ENCODE measurements around the gene VSTM2L. TPM values are rescaled to one million over a fixed set of nuclear protein-coding genes. Genes with fewer than 3 reads are reported as not detected.

VSTM2L gene
- total and polyA plus RNA-seq, 2 of the 13 experiments (the other 11 are each of a cell fraction or from before 2014, with no cell fraction given) = not detected

DNA sequence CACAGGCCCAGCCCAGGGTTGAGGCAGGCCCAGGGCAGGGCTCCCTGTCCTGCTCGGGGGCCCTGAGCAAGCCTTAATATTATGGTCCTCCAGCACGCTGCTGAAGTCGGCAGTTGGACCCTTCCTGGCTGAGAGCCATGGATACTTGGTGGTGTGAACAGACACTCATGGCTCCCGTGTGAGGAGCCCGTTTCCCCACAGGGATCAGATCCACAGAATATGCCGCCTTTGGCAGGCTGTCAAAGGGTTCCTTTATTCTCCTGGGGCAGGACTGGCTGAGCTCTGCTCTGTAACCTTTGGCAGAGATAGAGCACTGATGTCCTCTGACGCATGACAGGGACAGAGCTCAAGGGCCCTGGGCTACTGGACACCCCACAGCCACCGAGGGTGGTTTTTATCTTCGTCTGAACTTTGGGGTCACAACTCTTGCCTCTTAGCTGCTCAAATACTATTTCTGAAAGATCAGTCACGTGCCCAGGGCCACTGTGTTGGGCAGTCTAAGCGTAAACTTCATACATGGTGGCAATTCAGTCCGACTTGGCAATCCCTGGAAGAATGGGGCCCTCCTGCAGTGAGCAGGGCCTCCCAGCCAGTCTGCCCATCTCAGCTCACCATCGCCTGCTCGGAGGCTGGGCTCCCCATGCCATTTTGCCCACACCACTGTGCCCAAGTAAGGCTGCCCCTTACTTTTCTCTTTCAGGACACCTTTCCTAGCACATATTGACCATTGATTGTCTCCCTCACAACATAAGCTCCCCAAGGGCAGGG is 81.3 kb downstream of the VSTM2L start (continued):
- TF ChIP-seq CC2D1A (CRISPR knock-in tag; IDR thresholded peaks at IDR 0.05) (no peak), MLLT10 (CRISPR knock-in tag; IDR thresholded peaks at IDR 0.05) (no peak), ZNF3 (CRISPR knock-in tag; IDR thresholded peaks at IDR 0.05) (no peak), ZNF562 (CRISPR knock-in tag; IDR thresholded peaks at IDR 0.05; ENCODE audit: borderline replicate concordance) (no peak), NFRKB (IDR thresholded peaks at IDR 0.05) (no peak), U2AF2 (IDR thresholded peaks at IDR 0.05; ENCODE audit: low read depth, low read length) (0 out of 2 replicates have a peak, but pooled peaks have one; percentile 29), ZNF746 (CRISPR knock-in tag; IDR thresholded peaks at IDR 0.05) (no peak; the same call in 1 of the 2 replicates), ZNF34 (CRISPR knock-in tag; IDR thresholded peaks at IDR 0.05; ENCODE audit: borderline replicate concordance) (no peak), ATRX (CRISPR knock-in tag; IDR thresholded peaks at IDR 0.05; ENCODE audit: borderline replicate concordance) (no peak), MEIS1 (CRISPR knock-in tag; IDR thresholded peaks at IDR 0.05; ENCODE audit: borderline replicate concordance) (peak; percentile 83; the same call in 1 of the 2 replicates)
- TF ChIP-seq, protein P1, sequence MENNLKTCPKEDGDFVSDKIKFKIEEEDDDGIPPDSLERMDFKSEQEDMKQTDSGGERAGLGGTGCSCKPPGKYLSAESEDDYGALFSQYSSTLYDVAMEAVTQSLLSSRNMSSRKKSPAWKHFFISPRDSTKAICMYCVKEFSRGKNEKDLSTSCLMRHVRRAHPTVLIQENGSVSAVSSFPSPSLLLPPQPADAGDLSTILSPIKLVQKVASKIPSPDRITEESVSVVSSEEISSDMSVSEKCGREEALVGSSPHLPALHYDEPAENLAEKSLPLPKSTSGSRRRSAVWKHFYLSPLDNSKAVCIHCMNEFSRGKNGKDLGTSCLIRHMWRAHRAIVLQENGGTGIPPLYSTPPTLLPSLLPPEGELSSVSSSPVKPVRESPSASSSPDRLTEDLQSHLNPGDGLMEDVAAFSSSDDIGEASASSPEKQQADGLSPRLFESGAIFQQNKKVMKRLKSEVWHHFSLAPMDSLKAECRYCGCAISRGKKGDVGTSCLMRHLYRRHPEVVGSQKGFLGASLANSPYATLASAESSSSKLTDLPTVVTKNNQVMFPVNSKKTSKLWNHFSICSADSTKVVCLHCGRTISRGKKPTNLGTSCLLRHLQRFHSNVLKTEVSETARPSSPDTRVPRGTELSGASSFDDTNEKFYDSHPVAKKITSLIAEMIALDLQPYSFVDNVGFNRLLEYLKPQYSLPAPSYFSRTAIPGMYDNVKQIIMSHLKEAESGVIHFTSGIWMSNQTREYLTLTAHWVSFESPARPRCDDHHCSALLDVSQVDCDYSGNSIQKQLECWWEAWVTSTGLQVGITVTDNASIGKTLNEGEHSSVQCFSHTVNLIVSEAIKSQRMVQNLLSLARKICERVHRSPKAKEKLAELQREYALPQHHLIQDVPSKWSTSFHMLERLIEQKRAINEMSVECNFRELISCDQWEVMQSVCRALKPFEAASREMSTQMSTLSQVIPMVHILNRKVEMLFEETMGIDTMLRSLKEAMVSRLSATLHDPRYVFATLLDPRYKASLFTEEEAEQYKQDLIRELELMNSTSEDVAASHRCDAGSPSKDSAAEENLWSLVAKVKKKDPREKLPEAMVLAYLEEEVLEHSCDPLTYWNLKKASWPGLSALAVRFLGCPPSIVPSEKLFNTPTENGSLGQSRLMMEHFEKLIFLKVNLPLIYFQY (CRISPR knock-in tag; IDR thresholded peaks at IDR 0.05; ENCODE audit: borderline replicate concordance) = no peak
- TF ChIP-seq, protein P2, sequence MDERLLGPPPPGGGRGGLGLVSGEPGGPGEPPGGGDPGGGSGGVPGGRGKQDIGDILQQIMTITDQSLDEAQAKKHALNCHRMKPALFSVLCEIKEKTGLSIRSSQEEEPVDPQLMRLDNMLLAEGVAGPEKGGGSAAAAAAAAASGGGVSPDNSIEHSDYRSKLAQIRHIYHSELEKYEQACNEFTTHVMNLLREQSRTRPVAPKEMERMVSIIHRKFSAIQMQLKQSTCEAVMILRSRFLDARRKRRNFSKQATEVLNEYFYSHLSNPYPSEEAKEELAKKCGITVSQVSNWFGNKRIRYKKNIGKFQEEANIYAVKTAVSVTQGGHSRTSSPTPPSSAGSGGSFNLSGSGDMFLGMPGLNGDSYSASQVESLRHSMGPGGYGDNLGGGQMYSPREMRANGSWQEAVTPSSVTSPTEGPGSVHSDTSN (CRISPR knock-in tag; IDR thresholded peaks at IDR 0.05) = no peak
- TF ChIP-seq, protein P3, sequence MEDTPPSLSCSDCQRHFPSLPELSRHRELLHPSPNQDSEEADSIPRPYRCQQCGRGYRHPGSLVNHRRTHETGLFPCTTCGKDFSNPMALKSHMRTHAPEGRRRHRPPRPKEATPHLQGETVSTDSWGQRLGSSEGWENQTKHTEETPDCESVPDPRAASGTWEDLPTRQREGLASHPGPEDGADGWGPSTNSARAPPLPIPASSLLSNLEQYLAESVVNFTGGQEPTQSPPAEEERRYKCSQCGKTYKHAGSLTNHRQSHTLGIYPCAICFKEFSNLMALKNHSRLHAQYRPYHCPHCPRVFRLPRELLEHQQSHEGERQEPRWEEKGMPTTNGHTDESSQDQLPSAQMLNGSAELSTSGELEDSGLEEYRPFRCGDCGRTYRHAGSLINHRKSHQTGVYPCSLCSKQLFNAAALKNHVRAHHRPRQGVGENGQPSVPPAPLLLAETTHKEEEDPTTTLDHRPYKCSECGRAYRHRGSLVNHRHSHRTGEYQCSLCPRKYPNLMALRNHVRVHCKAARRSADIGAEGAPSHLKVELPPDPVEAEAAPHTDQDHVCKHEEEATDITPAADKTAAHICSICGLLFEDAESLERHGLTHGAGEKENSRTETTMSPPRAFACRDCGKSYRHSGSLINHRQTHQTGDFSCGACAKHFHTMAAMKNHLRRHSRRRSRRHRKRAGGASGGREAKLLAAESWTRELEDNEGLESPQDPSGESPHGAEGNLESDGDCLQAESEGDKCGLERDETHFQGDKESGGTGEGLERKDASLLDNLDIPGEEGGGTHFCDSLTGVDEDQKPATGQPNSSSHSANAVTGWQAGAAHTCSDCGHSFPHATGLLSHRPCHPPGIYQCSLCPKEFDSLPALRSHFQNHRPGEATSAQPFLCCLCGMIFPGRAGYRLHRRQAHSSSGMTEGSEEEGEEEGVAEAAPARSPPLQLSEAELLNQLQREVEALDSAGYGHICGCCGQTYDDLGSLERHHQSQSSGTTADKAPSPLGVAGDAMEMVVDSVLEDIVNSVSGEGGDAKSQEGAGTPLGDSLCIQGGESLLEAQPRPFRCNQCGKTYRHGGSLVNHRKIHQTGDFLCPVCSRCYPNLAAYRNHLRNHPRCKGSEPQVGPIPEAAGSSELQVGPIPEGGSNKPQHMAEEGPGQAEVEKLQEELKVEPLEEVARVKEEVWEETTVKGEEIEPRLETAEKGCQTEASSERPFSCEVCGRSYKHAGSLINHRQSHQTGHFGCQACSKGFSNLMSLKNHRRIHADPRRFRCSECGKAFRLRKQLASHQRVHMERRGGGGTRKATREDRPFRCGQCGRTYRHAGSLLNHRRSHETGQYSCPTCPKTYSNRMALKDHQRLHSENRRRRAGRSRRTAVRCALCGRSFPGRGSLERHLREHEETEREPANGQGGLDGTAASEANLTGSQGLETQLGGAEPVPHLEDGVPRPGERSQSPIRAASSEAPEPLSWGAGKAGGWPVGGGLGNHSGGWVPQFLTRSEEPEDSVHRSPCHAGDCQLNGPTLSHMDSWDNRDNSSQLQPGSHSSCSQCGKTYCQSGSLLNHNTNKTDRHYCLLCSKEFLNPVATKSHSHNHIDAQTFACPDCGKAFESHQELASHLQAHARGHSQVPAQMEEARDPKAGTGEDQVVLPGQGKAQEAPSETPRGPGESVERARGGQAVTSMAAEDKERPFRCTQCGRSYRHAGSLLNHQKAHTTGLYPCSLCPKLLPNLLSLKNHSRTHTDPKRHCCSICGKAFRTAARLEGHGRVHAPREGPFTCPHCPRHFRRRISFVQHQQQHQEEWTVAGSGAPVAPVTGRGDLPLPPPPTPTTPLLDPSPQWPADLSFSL (CRISPR knock-in tag; IDR thresholded peaks at IDR 0.05) = no peak
- TF ChIP-seq, protein P4, sequence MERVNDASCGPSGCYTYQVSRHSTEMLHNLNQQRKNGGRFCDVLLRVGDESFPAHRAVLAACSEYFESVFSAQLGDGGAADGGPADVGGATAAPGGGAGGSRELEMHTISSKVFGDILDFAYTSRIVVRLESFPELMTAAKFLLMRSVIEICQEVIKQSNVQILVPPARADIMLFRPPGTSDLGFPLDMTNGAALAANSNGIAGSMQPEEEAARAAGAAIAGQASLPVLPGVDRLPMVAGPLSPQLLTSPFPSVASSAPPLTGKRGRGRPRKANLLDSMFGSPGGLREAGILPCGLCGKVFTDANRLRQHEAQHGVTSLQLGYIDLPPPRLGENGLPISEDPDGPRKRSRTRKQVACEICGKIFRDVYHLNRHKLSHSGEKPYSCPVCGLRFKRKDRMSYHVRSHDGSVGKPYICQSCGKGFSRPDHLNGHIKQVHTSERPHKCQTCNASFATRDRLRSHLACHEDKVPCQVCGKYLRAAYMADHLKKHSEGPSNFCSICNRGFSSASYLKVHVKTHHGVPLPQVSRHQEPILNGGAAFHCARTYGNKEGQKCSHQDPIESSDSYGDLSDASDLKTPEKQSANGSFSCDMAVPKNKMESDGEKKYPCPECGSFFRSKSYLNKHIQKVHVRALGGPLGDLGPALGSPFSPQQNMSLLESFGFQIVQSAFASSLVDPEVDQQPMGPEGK (CRISPR knock-in tag; IDR thresholded peaks at IDR 0.05) = peak; percentile 74

All from HepG2 (cell line).